ENCODE data around the gene TRIM44. TPM values are rescaled to one million over a fixed set of nuclear protein-coding genes. Genes with fewer than 3 reads are reported as not detected.

Gene TRIM44
- total and polyA plus RNA-seq, 7 experiments from 2014 or later = 35.7 to 60.8 (median 58.6) TPM

- H3K4me3 Mint-ChIP-seq = no peak overlapping the region
- H3K36me3 Mint-ChIP-seq = no peaks in the 10 kb centered on the region
- Histone ChIP-seq H3K4me1 (ENCODE audit: control insufficient read depth in 2 of 2, insufficient read depth in 2 of 2, low read length in 2 of 2) (no peaks in the 10 kb centered on the region), H3K27ac (ENCODE audit: low read depth, low read length) (no peak overlapping the region), H3K27me3 (ENCODE audit: control insufficient read depth in 2 of 2, insufficient read depth in 2 of 2, low read length in 2 of 2) (peaks cover 0 to 4% of the 10 kb centered on the region in 2 donors), H3K36me3 (ENCODE audit: control insufficient read depth in 2 of 3, insufficient read depth in 3 of 3, low read length in 3 of 3) (no peaks in the 10 kb centered on the region), H3K4me3 (ENCODE audit: low read length) (no peak overlapping the region), H3K9me3 (ENCODE audit: control insufficient read depth in 2 of 3, low read length in 3 of 3) (no peaks in the 10 kb centered on the region)
- ChIA-PET CTCF (no interaction called here), POLR2A (no interaction called here)
- DNase-seq (no peak), ATAC-seq (no peak)
- H3K27ac Mint-ChIP-seq = no peak overlapping the region
- intact Hi-C loops (cut with micrococcal nuclease) = no loop called here
- H3K9me3 Mint-ChIP-seq = peaks cover 0 to 3% (median 0%) of the 10 kb centered on the region in 11 donors
- H3K27me3 Mint-ChIP-seq = peaks cover 45 to 67% (median 55%) of the 10 kb centered on the region in 5 donors
- peaks cover 0 to 1% (median 0%) of the 10 kb centered on the region in 7 donors for H3K4me1 Mint-ChIP-seq
Observed at GRCh38 chr11:35632301-35632700, 30.3 kb upstream of the TRIM44 start.

- peaks cover 41 to 61% (median 50%) of the 10 kb centered on the region in 5 donors for H3K27me3 Mint-ChIP-seq
- ATAC-seq (no peak), DNase-seq (no peak)
- H3K9me3 ChIP-seq (ENCODE audit: control insufficient read depth in 2 of 3, low read length in 3 of 3) = no peaks in the 10 kb centered on the region
- peaks cover 0 to 1% (median 0%) of the 10 kb centered on the region in 7 donors for H3K4me1 Mint-ChIP-seq
- H3K4me3 Mint-ChIP-seq = no peak overlapping the region
- no peak overlapping the region for H3K27ac Mint-ChIP-seq
- ChIA-PET CTCF (no interaction called here), POLR2A (no interaction called here)
- intact Hi-C loops (cut with micrococcal nuclease) = no loop called here
- H3K27ac ChIP-seq (ENCODE audit: low read depth, low read length) = no peak overlapping the region
- no peaks in the 10 kb centered on the region for H3K4me1 ChIP-seq (ENCODE audit: control insufficient read depth in 2 of 2, insufficient read depth in 2 of 2, low read length in 2 of 2)
- H3K9me3 Mint-ChIP-seq = no peaks in the 10 kb centered on the region
- no peak overlapping the region for H3K4me3 ChIP-seq (ENCODE audit: low read length)
- no peaks in the 10 kb centered on the region for H3K27me3 ChIP-seq (ENCODE audit: control insufficient read depth in 2 of 2, insufficient read depth in 2 of 2, low read length in 2 of 2)
- no peaks in the 10 kb centered on the region for H3K36me3 Mint-ChIP-seq
- no peaks in the 10 kb centered on the region for H3K36me3 ChIP-seq (ENCODE audit: control insufficient read depth in 2 of 3, insufficient read depth in 3 of 3, low read length in 3 of 3)
Observed at GRCh38 chr11:35633827-35634423, 28.6 kb upstream of the TRIM44 start.

- ATAC-seq (no peak), DNase-seq (no peak)
- no peaks in the 10 kb centered on the region for H3K4me1 ChIP-seq (ENCODE audit: control insufficient read depth in 2 of 2, insufficient read depth in 2 of 2, low read length in 2 of 2)
- no peaks in the 10 kb centered on the region for H3K36me3 Mint-ChIP-seq
- peaks cover 25 to 47% (median 40%) of the 10 kb centered on the region in 5 donors for H3K27me3 Mint-ChIP-seq
- intact Hi-C loops (cut with micrococcal nuclease) = no loop called here
- no peak overlapping the region for H3K27ac ChIP-seq (ENCODE audit: low read depth, low read length)
- H3K9me3 ChIP-seq (ENCODE audit: control insufficient read depth in 2 of 3, low read length in 3 of 3) = no peaks in the 10 kb centered on the region
- H3K4me3 Mint-ChIP-seq = no peak overlapping the region
- H3K27ac Mint-ChIP-seq = no peak overlapping the region
- no peaks in the 10 kb centered on the region for H3K36me3 ChIP-seq (ENCODE audit: control insufficient read depth in 2 of 3, insufficient read depth in 3 of 3, low read length in 3 of 3)
- no peaks in the 10 kb centered on the region for H3K27me3 ChIP-seq (ENCODE audit: control insufficient read depth in 2 of 2, insufficient read depth in 2 of 2, low read length in 2 of 2)
- POLR2A ChIA-PET = no interaction called here
- no peaks in the 10 kb centered on the region for H3K9me3 Mint-ChIP-seq
- H3K4me3 ChIP-seq (ENCODE audit: low read length) = no peak overlapping the region
- H3K4me1 Mint-ChIP-seq = peaks cover 0 to 1% (median 0%) of the 10 kb centered on the region in 7 donors
- CTCF ChIA-PET = no interaction called here
Observed at GRCh38 chr11:35635933-35636332, 26.6 kb upstream of the TRIM44 start.

GRCh38 chr11:35639591-35640179, 22.9 kb upstream of the TRIM44 start:
- Histone ChIP-seq H3K27me3 (ENCODE audit: control insufficient read depth in 2 of 2, insufficient read depth in 2 of 2, low read length in 2 of 2) (no peaks in the 10 kb centered on the region), H3K27ac (ENCODE audit: low read depth, low read length) (no peak overlapping the region), H3K36me3 (ENCODE audit: control insufficient read depth in 2 of 3, insufficient read depth in 3 of 3, low read length in 3 of 3) (no peaks in the 10 kb centered on the region), H3K4me1 (ENCODE audit: control insufficient read depth in 2 of 2, insufficient read depth in 2 of 2, low read length in 2 of 2) (no peaks in the 10 kb centered on the region), H3K4me3 (ENCODE audit: low read length) (no peak overlapping the region), H3K9me3 (ENCODE audit: control insufficient read depth in 2 of 3, low read length in 3 of 3) (no peaks in the 10 kb centered on the region)
- no peak overlapping the region for H3K27ac Mint-ChIP-seq
- DNase-seq (no peak), ATAC-seq (no peak)
- H3K36me3 Mint-ChIP-seq = no peaks in the 10 kb centered on the region
- peaks cover 9 to 38% (median 19%) of the 10 kb centered on the region in 5 donors for H3K27me3 Mint-ChIP-seq
- CTCF ChIA-PET = no interaction called here
- POLR2A ChIA-PET = no interaction called here
- no peaks in the 10 kb centered on the region for H3K4me1 Mint-ChIP-seq
- no peaks in the 10 kb centered on the region for H3K9me3 Mint-ChIP-seq
- intact Hi-C loops (cut with micrococcal nuclease) = no loop called here
- H3K4me3 Mint-ChIP-seq = no peak overlapping the region

- DNase-seq = no peak
- ChIA-PET POLR2A (no interaction called here), CTCF (no interaction called here)
- H3K4me3 ChIP-seq (ENCODE audit: low read length) = no peak overlapping the region
- H3K9me3 Mint-ChIP-seq = no peaks in the 10 kb centered on the region
- H3K27ac Mint-ChIP-seq = no peak overlapping the region
- H3K4me1 ChIP-seq (ENCODE audit: control insufficient read depth in 2 of 2, insufficient read depth in 2 of 2, low read length in 2 of 2) = no peaks in the 10 kb centered on the region
- no peaks in the 10 kb centered on the region for H3K27me3 ChIP-seq (ENCODE audit: control insufficient read depth in 2 of 2, insufficient read depth in 2 of 2, low read length in 2 of 2)
- intact Hi-C loops (cut with micrococcal nuclease) = no loop called here
- no peaks in the 10 kb centered on the region for H3K9me3 ChIP-seq (ENCODE audit: control insufficient read depth in 2 of 3, low read length in 3 of 3)
- H3K4me1 Mint-ChIP-seq = no peaks in the 10 kb centered on the region
- peaks cover 9 to 29% (median 18%) of the 10 kb centered on the region in 5 donors for H3K27me3 Mint-ChIP-seq
- no peaks in the 10 kb centered on the region for H3K36me3 ChIP-seq (ENCODE audit: control insufficient read depth in 2 of 3, insufficient read depth in 3 of 3, low read length in 3 of 3)
- ATAC-seq = no peak
- no peaks in the 10 kb centered on the region for H3K36me3 Mint-ChIP-seq
- no peak overlapping the region for H3K4me3 Mint-ChIP-seq
- no peak overlapping the region for H3K27ac ChIP-seq (ENCODE audit: low read depth, low read length)
Observed at GRCh38 chr11:35641171-35641897, 21.2 kb upstream of the TRIM44 start.

GRCh38 chr11:35641964-35642363, 20.6 kb upstream of the TRIM44 start:
- Mint-ChIP-seq H3K9me3 (no peaks in the 10 kb centered on the region), H3K36me3 (no peaks in the 10 kb centered on the region), H3K27ac (no peak overlapping the region), H3K4me3 (no peak overlapping the region), H3K27me3 (peaks cover 4 to 29% (median 19%) of the 10 kb centered on the region in 5 donors), H3K4me1 (no peaks in the 10 kb centered on the region)
- Histone ChIP-seq H3K9me3 (ENCODE audit: control insufficient read depth in 2 of 3, low read length in 3 of 3) (no peaks in the 10 kb centered on the region), H3K27me3 (ENCODE audit: control insufficient read depth in 2 of 2, insufficient read depth in 2 of 2, low read length in 2 of 2) (no peaks in the 10 kb centered on the region), H3K4me1 (ENCODE audit: control insufficient read depth in 2 of 2, insufficient read depth in 2 of 2, low read length in 2 of 2) (no peaks in the 10 kb centered on the region), H3K4me3 (ENCODE audit: low read length) (no peak overlapping the region), H3K36me3 (ENCODE audit: control insufficient read depth in 2 of 3, insufficient read depth in 3 of 3, low read length in 3 of 3) (no peaks in the 10 kb centered on the region), H3K27ac (ENCODE audit: low read depth, low read length) (no peak overlapping the region)
- intact Hi-C loops (cut with micrococcal nuclease) = no loop called here
- DNase-seq (no peak), ATAC-seq (no peak)
- POLR2A ChIA-PET = no interaction called here
- CTCF ChIA-PET = no interaction called here
